GM12892 (cell line): ENCODE measurements around the gene ANKRD66.

Source experiments
- POLR2A ChIP-seq: IDR thresholded peaks from 2 replicates; pipeline ENCODE4 v1.6.1; 2011; ENCODE audit warnings: low read depth, low read length, control low read depth
- POLR2AphosphoS5 ChIP-seq: IDR thresholded peaks from 2 replicates; pipeline ENCODE4 v1.6.1; 2011; ENCODE audit warnings: low read depth, low read length, control low read depth
- TAF1 ChIP-seq: IDR thresholded peaks from 2 replicates; pipeline ENCODE4 v1.6.1; 2011; ENCODE audit warnings: low read depth, mild to moderate bottlenecking, control low read depth, low read length, borderline replicate concordance

- TF ChIP-seq POLR2A, result no peak
- no peak for TF ChIP-seq POLR2AphosphoS5
- no peak for TF ChIP-seq TAF1
Observed at GRCh38 chr6:46796848-46797580, 50.3 kb downstream of the ANKRD66 start.
